GM23338 (cell line): ENCODE data around the gene FRMD4A. TPM values are rescaled to one million over a fixed set of nuclear protein-coding genes. Genes with fewer than 3 reads are reported as not detected.

Experiments
- ATAC-seq: fragments of 200-7000 bp; cut with Tn5 transposase; 3 replicates; pipeline ENCODE4 v1.9.1; 2020
- DNase-seq: peaks from one replicate; pipeline ENCODE4 v3.0.0-alpha.2; 2015; ENCODE audit warnings: low spot score
- H2AFZ ChIP-seq: fragments of 200-600 bp; sonication (generic); 2 replicates; pipeline ENCODE4 v1.8.0; 2016; ENCODE audit warnings: antibody characterized with exemption, mild to moderate bottlenecking, moderate library complexity
- H3F3A ChIP-seq: fragments of 200-600 bp; sonication (generic); replicated peaks from 2 replicates; pipeline ENCODE4 v1.8.0; 2017; ENCODE audit warnings: antibody characterized with exemption, mixed run types, low read depth
- H3K27ac ChIP-seq: fragments of 200-600 bp; sonication (generic); 2 replicates; pipeline ENCODE4 v1.6.1; 2016; ENCODE audit warnings: low read depth
- H3K27me3 ChIP-seq: fragments of 200-600 bp; sonication (generic); 2 replicates; pipeline ENCODE4 v1.8.0; 2016; ENCODE audit warnings: mild to moderate bottlenecking, mixed run types, moderate library complexity; ENCODE audit not compliant: insufficient read depth
- H3K36me3 ChIP-seq: fragments of 200-600 bp; sonication (generic); 2 replicates; pipeline ENCODE4 v1.8.0; 2016; ENCODE audit warnings: mild to moderate bottlenecking; ENCODE audit not compliant: insufficient read depth
- H3K4me1 ChIP-seq: fragments of 200-600 bp; sonication (generic); 2 replicates; pipeline ENCODE4 v1.8.0; 2016; ENCODE audit warnings: mild to moderate bottlenecking, moderate library complexity; ENCODE audit not compliant: insufficient read depth
- H3K4me2 ChIP-seq: fragments of 200-600 bp; sonication (generic); 2 replicates; pipeline ENCODE4 v1.7.1; 2017; ENCODE audit warnings: mixed run types
- H3K4me3 ChIP-seq: fragments of 200-600 bp; sonication (generic); 2 replicates; pipeline ENCODE4 v1.6.1; 2016; ENCODE audit warnings: mixed run types
- H3K79me2 ChIP-seq: fragments of 200-600 bp; sonication (generic); replicated peaks from 2 replicates; pipeline ENCODE4 v1.8.0; 2017; ENCODE audit warnings: mild to moderate bottlenecking; ENCODE audit not compliant: insufficient read depth
- H3K9me2 ChIP-seq: fragments of 200-600 bp; sonication (generic); 2 replicates; pipeline ENCODE4 v1.8.0; 2017; ENCODE audit not compliant: insufficient read depth
- H4K20me1 ChIP-seq: fragments of 200-600 bp; sonication (generic); replicated peaks from 2 replicates; pipeline ENCODE4 v1.8.0; 2017; ENCODE audit warnings: mild to moderate bottlenecking; ENCODE audit not compliant: insufficient read depth
- H3K27ac Mint-ChIP-seq: 2 replicates; pipeline ENCODE4 v1.8.0; 2020; ENCODE audit warnings: inconsistent platforms, mild to moderate bottlenecking, moderate library complexity, mixed read lengths
- H3K27me3 Mint-ChIP-seq: 3 replicates; pipeline ENCODE4 v1.8.0; 2022; ENCODE audit warnings: low read depth, mild to moderate bottlenecking, moderate library complexity, mixed read lengths, inconsistent platforms; ENCODE audit not compliant: insufficient read depth, poor library complexity
- H3K36me3 Mint-ChIP-seq: 3 replicates; pipeline ENCODE4 v1.8.0; 2021; ENCODE audit warnings: low read depth, mild to moderate bottlenecking, inconsistent platforms, moderate library complexity, mixed read lengths
- H3K4me1 Mint-ChIP-seq: 3 replicates; pipeline ENCODE4 v1.8.0; 2020; ENCODE audit warnings: mild to moderate bottlenecking, inconsistent platforms, mixed read lengths
- H3K4me3 Mint-ChIP-seq: 3 replicates; pipeline ENCODE4 v1.8.0; 2021; ENCODE audit warnings: moderate library complexity, mild to moderate bottlenecking, inconsistent platforms, mixed read lengths
- H3K9me3 Mint-ChIP-seq: 3 replicates; pipeline ENCODE4 v1.8.0; 2020; ENCODE audit warnings: moderate library complexity, mild to moderate bottlenecking, inconsistent platforms, mixed read lengths
- EZH2 ChIP-seq: fragments of 200-600 bp; sonication (generic); IDR thresholded peaks from one replicate; pipeline ENCODE4 v1.8.0; 2017; ENCODE audit warnings: antibody characterized with exemption, mild to moderate bottlenecking, low read depth; ENCODE audit not compliant: unreplicated experiment
- EZH2phosphoT487 ChIP-seq: fragments of 200-600 bp; sonication (generic); IDR thresholded peaks from one replicate; pipeline ENCODE4 v1.8.1; 2018; ENCODE audit warnings: antibody characterized with exemption; ENCODE audit not compliant: unreplicated experiment
- JUNB ChIP-seq: IDR thresholded peaks from one replicate; pipeline ENCODE4 v1.6.1; 2016; ENCODE audit warnings: antibody characterized with exemption; ENCODE audit not compliant: unreplicated experiment
- STAT1 ChIP-seq: IDR thresholded peaks from one replicate; pipeline ENCODE4 v1.6.1; 2016; ENCODE audit warnings: antibody characterized with exemption; ENCODE audit not compliant: unreplicated experiment
- ZNF114 ChIP-seq: fragments of 250-450 bp; sonication (Bioruptor Pico); IDR thresholded peaks from 2 replicates; pipeline ENCODE4 v1.5.0; 2020; ENCODE audit warnings: mild to moderate bottlenecking, moderate library complexity
- polyA plus RNA-seq: library from polyadenylated mRNA; unstranded; fragments of >200 nt; fragmentation: Nextera tagmentation; extraction: Ambion mirVana; gene quantifications from 2 replicates; pipeline ENCODE4 v1.2.1, GENCODE V29; 2016
- total RNA-seq: library from RNA; depleted of rRNA; stranded (reverse); fragments of >200 nt; shearing (Covaris generic); gene quantifications from 2 replicates; pipeline ENCODE4 v1.2.3, GENCODE V29; 2014
- TF ChIP-seq, protein P1 (sequence below): IDR thresholded peaks from one replicate; pipeline ENCODE4 v1.6.1; 2018; ENCODE audit warnings: antibody characterized with exemption; ENCODE audit not compliant: unreplicated experiment
- TF ChIP-seq, protein P2 (sequence below): IDR thresholded peaks from 2 replicates; pipeline ENCODE4 v1.6.1; 2016; ENCODE audit warnings: antibody characterized with exemption
- TF ChIP-seq, protein P3 (sequence below), 2 experiments: fragments of 200-600 bp in 1 of 2; sonication (generic) in 1 of 2; conservative IDR thresholded peaks; 2 replicates each; pipeline versions ENCODE4 v1.5.1 to v1.6.1; 2016 to 2017; ENCODE audit warnings: antibody characterized with exemption in 2 of 2, low read depth in 2 of 2, mild to moderate bottlenecking in 2 of 2, moderate library complexity in 1 of 2

The FRMD4A gene
- total and polyA plus RNA-seq, 2 experiments from 2014 or later = 14.0 to 20.1 TPM

DNA sequence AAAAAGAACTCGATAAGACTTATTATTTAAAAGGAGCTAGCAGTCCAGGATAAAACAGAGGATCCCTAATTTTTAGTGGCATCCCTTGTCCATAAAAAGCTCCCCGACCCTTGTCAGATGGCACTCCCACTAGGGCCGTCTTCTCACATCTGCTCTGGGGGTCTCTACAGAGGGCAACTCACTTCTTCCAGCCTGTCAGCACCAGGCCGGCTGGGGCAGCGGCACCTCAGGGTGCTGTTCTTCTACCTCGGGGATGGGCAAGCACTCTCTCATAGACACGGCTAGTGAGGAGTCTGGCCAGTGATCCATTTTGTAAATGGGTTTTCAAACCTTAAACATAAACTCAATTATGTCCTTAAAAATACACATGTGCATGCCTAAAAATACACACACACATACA, 609.2 kb downstream of the FRMD4A start (continued):
- TF ChIP-seq, protein P1, sequence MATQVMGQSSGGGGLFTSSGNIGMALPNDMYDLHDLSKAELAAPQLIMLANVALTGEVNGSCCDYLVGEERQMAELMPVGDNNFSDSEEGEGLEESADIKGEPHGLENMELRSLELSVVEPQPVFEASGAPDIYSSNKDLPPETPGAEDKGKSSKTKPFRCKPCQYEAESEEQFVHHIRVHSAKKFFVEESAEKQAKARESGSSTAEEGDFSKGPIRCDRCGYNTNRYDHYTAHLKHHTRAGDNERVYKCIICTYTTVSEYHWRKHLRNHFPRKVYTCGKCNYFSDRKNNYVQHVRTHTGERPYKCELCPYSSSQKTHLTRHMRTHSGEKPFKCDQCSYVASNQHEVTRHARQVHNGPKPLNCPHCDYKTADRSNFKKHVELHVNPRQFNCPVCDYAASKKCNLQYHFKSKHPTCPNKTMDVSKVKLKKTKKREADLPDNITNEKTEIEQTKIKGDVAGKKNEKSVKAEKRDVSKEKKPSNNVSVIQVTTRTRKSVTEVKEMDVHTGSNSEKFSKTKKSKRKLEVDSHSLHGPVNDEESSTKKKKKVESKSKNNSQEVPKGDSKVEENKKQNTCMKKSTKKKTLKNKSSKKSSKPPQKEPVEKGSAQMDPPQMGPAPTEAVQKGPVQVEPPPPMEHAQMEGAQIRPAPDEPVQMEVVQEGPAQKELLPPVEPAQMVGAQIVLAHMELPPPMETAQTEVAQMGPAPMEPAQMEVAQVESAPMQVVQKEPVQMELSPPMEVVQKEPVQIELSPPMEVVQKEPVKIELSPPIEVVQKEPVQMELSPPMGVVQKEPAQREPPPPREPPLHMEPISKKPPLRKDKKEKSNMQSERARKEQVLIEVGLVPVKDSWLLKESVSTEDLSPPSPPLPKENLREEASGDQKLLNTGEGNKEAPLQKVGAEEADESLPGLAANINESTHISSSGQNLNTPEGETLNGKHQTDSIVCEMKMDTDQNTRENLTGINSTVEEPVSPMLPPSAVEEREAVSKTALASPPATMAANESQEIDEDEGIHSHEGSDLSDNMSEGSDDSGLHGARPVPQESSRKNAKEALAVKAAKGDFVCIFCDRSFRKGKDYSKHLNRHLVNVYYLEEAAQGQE = no peak
- no peak for TF ChIP-seq EZH2
- TF ChIP-seq STAT1 = no peak
- TF ChIP-seq, protein P2, sequence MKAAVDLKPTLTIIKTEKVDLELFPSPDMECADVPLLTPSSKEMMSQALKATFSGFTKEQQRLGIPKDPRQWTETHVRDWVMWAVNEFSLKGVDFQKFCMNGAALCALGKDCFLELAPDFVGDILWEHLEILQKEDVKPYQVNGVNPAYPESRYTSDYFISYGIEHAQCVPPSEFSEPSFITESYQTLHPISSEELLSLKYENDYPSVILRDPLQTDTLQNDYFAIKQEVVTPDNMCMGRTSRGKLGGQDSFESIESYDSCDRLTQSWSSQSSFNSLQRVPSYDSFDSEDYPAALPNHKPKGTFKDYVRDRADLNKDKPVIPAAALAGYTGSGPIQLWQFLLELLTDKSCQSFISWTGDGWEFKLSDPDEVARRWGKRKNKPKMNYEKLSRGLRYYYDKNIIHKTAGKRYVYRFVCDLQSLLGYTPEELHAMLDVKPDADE = no peak
- TF ChIP-seq, protein P3, sequence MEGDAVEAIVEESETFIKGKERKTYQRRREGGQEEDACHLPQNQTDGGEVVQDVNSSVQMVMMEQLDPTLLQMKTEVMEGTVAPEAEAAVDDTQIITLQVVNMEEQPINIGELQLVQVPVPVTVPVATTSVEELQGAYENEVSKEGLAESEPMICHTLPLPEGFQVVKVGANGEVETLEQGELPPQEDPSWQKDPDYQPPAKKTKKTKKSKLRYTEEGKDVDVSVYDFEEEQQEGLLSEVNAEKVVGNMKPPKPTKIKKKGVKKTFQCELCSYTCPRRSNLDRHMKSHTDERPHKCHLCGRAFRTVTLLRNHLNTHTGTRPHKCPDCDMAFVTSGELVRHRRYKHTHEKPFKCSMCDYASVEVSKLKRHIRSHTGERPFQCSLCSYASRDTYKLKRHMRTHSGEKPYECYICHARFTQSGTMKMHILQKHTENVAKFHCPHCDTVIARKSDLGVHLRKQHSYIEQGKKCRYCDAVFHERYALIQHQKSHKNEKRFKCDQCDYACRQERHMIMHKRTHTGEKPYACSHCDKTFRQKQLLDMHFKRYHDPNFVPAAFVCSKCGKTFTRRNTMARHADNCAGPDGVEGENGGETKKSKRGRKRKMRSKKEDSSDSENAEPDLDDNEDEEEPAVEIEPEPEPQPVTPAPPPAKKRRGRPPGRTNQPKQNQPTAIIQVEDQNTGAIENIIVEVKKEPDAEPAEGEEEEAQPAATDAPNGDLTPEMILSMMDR (conservative IDR thresholded peaks at IDR 0.05; ENCODE audit: low read depth in 2 of 2) = no peak
- TF ChIP-seq ZNF114 = no peak
- TF ChIP-seq JUNB = no peak

DNA sequence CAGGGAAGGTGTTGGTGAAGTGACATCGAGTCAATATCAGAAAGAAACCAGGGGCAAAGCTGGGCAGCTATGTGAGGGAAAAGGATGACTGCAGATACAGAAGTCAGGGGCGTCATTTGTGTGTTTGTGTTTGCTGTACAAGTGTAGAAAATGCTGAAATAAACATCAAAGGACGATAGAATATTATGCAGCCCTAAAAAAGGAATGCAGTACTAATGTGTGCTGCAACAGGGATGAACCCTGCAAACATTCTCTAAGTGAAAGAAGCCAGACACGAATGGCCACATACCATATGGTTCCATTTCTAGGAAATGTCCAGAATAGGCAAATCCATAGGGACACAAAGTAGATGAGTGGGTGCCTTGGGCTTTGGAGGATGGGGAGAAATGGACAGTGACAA, 610.0 kb downstream of the FRMD4A start:
- ATAC-seq = no peak
- peaks cover 12% of the 10 kb centered on the region; the same call in 2 of the 3 replicates for H3K4me1 Mint-ChIP-seq
- H3K27me3 ChIP-seq = no peaks in the 10 kb centered on the region

More for the DNA sequence above, 610.0 kb downstream of the FRMD4A start:
- H3F3A ChIP-seq = no peaks in the 10 kb centered on the region
- H3K79me2 ChIP-seq = no peaks in the 10 kb centered on the region
- DNase-seq = no peak
- no peaks in the 10 kb centered on the region for H4K20me1 ChIP-seq
- H3K9me3 Mint-ChIP-seq = no peaks in the 10 kb centered on the region; the same call in 2 of the 3 replicates
- H2AFZ ChIP-seq = no peak overlapping the region
- no peak overlapping the region for H3K4me3 Mint-ChIP-seq
- no peak overlapping the region for H3K27ac ChIP-seq
- peaks cover 3% of the 10 kb centered on the region; the same call in 2 of the 3 replicates for H3K36me3 Mint-ChIP-seq
- no peak overlapping the region for H3K4me3 ChIP-seq
- TF ChIP-seq, protein P2 = no peak
- TF ChIP-seq EZH2 (no peak), EZH2phosphoT487 (no peak), ZNF114 (no peak)
- H3K36me3 ChIP-seq = no peaks in the 10 kb centered on the region
- 0 out of 2 replicates have a peak, but pooled peaks cover 3% of the 10 kb centered on the region for H3K9me2 ChIP-seq
- 0 out of 2 replicates have a peak, but pooled peaks cover 2% of the 10 kb centered on the region for H3K4me1 ChIP-seq
- no peak overlapping the region for H3K27ac Mint-ChIP-seq
- peaks cover 3% of the 10 kb centered on the region for H3K27me3 Mint-ChIP-seq
- no peak overlapping the region for H3K4me2 ChIP-seq
